ENCODE results near the gene ARCN1.

ARCN1 gene

DNA sequence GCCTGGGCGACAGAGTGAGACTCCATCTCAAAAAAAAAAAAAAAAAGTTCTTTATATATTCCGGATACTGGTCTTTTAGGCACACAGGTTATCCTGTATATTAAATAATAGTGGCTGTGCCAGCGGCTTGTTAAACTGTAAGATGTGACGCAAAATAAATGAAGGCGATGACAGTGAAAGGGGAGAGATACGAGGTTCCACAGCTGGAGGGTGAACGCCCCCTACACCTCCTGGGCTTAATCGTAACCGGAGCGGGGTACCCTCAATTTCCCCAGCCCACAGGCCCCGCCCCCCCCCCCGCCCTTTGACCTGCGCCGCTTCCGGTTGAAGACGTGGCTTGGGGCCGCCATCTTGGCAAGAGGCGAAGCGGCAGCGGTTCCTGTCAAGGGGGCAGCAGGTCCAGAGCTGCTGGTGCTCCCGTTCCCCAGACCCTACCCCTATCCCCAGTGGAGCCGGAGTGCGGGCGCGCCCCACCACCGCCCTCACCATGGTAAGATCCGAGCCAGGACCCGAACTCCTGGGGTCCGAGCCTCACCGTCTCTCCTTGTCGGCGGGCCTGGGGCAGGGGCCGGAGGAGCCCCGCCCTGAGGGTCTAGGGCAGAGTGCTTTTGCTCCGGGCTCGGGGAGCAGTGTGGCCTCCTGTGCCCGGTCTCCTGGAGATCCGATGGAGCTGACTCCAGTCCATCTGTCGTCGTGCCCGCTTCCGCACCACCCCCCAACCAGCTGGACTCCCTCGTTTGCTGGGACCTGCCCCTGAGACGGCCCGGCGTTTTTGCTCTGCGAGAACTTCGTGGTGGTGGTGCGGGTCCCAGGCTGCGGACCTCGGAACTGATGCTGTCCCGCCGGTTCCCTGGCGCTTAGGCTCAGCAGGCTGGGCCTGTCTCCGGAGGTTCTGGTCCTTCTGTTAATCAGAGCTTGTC lies at the start of gene ARCN1:
ARCN1 (plus strand) TSS at position 349 of the 920 bp plus-strand sequence; CDS start at position 488, 139 bp downstream.
- DNase-seq (ENCODE audit: low read depth in 2 of 2): peak; percentile 70 to 74

DNA sequence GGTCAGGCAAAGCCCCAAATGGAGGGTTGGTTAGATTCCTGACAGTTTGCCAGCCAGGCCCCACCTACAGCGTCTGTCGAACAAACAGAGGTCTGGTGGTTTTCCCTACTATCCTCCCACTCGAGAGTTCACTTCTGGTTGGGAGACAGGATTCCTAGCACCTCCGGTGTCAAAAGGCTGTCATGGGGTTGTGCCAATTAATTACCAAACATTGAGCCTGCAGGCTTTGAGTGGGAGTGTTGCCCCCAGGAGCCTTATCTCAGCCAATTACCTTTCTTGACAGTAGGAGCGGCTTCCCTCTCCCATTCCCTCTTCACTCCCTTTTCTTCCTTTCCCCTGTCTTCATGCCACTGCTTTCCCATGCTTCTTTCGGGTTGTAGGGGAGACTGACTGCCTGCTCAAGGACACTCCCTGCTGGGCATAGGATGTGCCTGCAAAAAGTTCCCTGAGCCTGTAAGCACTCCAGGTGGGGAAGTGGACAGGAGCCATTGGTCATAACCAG lies 49.6 kb upstream of the ARCN1 start:
- DNase-seq (ENCODE audit: low read depth in 2 of 2): no peak

DNA sequence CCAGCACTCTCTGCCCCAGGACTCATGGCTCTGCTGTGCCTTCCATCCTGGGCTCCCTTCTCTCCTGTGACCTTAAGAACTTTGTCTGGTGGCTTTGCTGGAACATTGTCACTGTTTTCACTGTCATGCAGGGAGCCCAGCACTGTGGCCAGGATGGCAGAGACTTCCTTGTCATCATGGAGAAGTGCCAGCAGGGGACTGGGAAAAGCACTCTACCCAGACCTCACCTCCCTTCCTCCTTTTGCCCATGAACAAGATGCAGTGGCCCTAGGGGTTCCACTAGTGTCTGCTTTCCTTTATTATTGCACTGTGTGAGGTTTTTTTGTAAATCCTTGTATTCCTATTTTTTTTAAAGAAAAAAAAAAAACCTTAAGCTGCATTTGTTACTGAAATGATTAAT lies 47.9 kb upstream of the ARCN1 start:
- DNase-seq (ENCODE audit: low read depth in 2 of 2): no peak

DNA sequence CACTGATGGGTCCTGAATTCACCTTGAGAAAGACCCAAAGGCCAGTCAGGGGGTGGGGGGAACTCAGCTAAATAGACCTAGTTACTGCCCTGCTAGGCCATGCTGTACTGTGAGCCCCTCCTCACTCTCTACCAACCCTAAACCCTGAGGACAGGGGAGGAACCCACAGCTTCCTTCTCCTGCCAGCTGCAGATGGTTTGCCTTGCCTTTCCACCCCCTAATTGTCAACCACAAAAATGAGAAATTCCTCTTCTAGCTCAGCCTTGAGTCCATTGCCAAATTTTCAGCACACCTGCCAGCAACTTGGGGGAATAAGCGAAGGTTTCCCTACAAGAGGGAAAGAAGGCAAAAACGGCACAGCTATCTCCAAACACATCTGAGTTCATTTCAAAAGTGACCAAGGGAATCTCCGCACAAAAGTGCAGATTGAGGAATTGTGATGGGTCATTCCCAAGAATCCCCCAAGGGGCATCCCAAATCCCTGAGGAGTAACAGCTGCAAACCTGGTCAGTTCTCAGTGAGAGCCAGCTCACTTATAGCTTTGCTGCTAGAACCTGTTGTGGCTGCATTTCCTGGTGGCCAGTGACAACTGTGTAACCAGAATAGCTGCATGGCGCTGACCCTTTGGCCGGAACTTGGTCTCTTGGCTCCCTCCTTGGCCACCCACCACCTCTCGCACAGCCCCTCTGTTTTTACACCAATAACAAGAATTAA lies 47.3 kb upstream of the ARCN1 start:
- DNase-seq (ENCODE audit: low read depth in 2 of 2): no peak

DNA sequence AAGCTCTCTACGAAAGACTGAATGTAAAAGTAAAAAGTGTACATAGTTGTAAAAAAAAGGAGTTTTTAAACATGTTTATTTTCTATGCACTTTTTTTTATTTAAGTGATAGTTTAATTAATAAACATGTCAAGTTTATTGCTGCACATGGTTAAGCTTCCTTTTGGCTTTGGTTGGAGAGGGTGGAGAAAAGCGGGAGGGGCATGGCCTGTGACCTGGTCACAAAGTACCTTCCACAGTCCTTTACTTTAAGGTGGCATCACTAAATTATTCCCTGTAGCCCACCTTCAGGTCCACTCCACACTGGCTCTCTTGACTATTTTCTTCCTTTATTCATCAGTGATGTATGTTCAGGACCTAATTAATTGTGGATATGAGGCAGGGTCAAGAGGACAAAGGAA lies 45.5 kb upstream of the ARCN1 start:
- no peak for DNase-seq (ENCODE audit: low read depth in 2 of 2)

DNA sequence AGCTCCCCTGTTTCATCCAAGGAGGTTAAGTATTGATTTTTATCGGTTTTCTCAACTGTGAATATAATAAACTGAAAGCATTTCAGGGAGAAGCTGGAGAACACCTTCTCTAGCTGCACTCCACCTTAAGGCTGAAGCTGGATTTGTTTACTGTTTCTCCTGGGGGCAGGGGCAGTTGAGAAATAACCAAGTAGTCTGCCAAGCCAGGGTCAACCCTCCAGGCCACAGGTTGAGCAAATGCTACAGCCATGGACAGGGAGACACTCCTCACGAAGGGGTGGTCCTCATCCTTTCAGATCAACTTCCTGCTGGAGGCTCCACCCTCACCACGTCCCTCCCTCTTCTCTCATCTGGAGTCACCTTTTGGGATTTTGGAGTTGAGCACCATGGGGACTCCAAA lies 45.1 kb upstream of the ARCN1 start, which contains the start of gene TTC36:
TTC36 (plus strand) TSS at position 366 of the 400 bp plus-strand sequence; CDS start at position 387, 21 bp downstream.
- DNase-seq (ENCODE audit: low read depth in 2 of 2): no peak

DNA sequence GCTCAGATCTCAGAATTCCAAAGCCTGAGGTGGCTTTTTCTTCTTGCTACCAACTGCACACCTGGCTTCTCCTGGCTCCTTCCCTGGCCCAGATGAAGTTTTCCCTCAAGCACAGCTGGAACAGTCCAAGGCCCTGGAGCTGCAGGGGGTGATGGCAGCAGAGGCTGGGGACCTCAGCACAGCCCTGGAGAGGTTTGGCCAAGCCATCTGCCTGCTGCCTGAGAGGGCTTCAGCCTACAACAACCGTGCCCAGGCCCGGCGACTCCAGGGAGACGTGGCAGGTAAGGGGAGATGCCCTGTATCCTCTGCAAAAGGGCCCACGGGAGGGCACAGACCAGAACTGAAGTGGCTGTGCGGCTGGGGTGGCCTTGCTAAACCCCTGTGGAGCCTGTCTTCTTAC lies 43.7 kb upstream of the ARCN1 start:
- DNase-seq (ENCODE audit: low read depth in 2 of 2): no peak

DNA sequence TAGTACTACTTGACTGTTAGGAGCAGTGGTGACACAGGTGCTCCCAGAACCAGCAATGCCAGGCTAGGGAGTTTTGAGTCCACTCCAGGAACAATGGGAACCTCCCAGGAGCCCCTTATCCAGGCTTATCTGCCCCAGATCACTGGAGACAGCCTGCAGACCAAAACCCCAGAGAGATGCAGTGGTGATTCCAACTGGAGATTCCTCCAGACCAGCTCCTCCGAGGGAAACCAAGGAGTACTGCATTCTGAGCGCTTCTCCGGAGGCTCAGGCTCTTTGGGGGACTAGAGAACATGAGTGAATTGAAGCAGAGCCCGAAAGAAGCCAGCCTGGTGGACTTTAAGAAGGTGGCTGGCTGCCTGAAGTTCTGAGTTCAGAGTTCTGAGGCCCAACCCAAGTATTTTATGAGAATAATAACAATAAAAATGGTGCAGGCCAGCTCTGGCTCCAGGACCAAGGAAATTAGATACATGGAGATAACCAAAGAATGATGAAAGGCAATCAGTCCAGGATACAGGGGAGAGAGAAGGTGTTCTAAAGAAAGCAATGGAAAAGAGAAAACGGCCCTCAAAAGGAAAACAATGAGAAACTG lies 42.5 kb upstream of the ARCN1 start:
- no peak for DNase-seq (ENCODE audit: low read depth in 2 of 2)

DNA sequence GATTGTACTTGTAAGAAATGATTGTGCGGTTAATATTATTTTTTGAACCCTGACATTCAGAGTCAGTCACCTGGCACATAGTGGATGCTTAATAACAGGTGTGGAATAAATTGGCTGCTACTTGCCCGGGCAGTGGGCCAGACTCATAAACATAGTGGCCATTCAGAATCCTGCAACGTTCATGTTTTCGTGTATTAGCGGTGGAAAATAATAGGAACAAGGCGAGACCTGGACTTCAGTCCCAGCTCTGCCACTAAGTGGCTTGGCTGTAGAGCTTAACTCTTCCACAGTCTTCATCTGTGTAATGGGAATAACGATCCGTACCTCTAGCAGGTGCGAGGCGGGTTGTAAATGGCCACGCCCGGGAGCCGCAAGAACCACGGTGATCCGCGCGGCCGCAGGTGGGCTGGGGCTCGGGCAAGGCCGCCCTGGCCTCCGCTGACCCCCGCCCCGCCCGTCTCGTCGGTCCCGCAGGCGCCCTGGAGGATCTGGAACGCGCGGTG lies 42.0 kb upstream of the ARCN1 start:
- no peak for DNase-seq (ENCODE audit: low read depth in 2 of 2)

DNA sequence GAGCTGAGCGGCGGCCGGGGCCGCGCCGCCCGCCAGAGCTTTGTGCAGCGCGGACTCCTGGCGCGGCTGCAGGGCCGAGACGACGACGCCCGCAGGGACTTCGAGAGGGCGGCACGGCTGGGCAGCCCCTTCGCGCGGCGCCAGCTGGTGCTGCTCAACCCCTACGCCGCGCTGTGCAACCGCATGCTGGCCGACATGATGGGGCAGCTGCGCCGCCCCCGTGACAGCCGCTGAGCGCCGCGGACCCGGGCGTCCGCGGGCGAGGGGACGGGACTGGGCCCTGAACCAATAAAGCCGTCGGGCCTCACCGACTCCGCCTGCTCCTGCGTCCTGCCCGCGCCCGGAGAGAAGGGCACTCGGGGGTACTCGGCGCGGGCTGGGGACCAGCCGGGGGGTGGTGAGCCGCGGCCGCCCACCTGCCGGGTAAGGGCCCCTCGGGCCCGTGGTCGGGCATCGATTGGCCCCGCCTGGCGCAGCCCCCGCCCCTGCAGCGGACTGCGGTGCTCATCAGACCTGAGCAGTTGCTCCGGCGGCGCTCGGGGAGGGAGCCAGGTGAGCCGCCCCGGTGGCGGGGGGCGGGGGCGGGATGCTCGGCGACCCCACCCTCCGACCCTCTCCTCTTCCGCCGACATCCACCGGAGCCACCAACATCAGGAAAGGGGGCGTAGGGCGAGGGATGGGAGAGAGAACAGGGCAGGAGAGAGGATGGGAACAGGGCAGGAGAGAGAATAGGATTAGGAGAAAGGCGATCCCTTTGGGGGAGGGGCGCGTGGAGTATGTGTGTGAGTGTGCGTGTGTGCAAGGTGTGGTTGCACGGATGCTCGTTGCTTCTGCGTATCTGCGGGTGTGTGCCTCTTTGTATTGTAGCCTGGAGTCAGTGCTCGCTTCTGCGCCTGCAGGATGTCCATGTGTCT lies 41.3 kb upstream of the ARCN1 start, which contains the start of gene TMEM25:
TMEM25 (plus strand) TSS at position 510 of the 914 bp plus-strand sequence. CDS start 610 bp downstream, outside the sequence.
- peak; percentile 71 to 73 for DNase-seq (ENCODE audit: low read depth in 2 of 2)

DNA sequence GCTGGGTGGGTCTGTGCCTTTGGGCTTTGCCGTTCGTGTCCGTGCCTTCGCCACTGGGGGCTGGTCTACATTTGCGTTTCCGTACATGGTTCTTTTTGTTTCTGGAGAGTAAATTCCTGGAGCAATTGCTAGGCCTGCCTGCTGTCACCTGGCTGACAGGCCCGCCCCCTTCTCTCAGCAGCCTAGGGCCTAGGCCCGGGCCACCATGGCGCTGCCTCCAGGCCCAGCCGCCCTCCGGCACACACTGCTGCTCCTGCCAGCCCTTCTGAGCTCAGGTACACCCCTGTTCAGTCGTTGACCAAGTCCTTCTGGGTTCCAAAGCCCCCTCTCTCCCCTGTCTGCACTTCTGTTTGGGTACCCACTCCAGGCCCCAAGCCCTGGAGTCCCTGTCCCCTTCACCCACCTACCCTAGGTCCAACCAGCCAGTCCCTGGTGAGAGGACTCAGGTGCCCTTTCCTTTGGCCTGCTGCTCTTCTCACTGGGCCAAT lies 40.6 kb upstream of the ARCN1 start:
- DNase-seq (ENCODE audit: low read depth in 2 of 2): peak in 1 of 2 donors; percentile 8

DNA sequence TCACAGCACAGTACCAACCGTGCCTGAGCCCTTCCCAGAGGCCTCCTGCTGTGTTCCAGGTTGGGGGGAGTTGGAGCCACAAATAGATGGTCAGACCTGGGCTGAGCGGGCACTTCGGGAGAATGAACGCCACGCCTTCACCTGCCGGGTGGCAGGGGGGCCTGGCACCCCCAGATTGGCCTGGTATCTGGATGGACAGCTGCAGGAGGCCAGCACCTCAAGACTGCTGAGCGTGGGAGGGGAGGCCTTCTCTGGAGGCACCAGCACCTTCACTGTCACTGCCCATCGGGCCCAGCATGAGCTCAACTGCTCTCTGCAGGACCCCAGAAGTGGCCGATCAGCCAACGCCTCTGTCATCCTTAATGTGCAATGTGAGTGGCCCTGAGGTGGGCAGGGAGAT lies 40.1 kb upstream of the ARCN1 start:
- DNase-seq (ENCODE audit: low read depth in 2 of 2): no peak

DNA sequence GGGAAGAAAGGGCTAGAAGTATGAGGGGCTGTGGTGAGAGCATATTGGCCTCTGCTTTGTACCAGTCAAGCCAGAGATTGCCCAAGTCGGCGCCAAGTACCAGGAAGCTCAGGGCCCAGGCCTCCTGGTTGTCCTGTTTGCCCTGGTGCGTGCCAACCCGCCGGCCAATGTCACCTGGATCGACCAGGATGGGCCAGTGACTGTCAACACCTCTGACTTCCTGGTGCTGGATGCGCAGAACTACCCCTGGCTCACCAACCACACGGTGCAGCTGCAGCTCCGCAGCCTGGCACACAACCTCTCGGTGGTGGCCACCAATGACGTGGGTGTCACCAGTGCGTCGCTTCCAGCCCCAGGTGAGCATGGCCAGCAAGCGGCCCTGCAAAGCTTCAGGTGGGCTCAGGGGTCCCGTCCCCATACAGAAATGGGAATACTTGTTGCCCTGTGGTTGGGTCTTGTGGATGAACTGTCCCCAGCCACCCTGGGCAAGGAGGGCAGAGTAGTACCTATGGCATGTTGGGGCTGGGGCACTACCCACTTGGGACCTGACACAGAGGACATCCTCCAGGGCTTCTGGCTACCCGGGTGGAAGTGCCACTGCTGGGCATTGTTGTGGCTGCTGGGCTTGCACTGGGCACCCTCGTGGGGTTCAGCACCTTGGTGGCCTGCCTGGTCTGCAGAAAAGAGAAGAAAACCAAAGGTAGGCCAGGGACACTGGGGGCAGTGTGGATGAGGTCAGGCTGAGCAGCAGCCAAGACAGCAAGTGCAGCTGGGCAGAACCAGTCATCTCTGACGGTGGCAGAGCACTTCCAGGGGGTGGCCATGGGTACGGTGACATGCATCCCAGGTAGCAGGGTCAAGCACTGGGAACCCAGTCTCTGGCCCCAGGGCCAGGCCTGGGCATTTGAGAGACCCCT lies 39.1 kb upstream of the ARCN1 start:
- no peak for DNase-seq (ENCODE audit: low read depth in 2 of 2)

DNA sequence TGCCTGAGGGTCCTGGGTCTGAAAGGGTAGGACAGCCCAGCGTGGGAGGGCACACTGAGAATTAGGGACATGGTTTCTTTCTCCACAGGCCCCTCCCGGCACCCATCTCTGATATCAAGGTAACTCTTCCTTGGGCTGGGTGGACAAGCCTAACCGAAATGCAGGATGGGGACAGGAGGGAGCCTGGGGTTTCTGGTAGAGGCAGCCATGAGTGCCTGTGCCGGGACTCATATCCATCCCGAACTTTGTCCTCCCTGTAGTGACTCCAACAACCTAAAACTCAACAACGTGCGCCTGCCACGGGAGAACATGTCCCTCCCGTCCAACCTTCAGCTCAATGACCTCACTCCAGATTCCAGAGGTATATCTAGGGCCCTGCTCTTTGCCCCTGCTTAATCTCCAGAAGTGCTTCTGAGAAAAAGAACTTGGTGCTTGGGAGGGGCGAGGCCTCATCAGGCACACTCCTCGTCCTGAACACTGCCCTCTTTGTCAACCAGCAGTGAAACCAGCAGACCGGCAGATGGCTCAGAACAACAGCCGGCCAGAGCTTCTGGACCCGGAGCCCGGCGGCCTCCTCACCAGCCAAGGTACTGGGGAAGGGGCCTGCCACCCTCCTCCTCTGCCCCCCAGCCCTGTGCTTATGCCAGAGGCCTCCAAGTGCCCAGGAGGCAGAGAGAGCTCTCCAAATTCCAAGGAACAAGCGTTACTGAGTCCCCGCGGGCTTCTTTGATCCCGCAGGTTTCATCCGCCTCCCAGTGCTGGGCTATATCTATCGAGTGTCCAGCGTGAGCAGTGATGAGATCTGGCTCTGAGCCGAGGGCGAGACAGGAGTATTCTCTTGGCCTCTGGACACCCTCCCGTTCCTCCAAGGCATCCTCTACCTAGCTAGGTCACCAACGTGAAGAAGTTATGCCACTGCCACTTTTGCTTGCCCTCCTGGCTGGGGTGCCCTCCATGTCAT lies 38.2 kb upstream of the ARCN1 start:
- no peak for DNase-seq (ENCODE audit: low read depth in 2 of 2)

DNA sequence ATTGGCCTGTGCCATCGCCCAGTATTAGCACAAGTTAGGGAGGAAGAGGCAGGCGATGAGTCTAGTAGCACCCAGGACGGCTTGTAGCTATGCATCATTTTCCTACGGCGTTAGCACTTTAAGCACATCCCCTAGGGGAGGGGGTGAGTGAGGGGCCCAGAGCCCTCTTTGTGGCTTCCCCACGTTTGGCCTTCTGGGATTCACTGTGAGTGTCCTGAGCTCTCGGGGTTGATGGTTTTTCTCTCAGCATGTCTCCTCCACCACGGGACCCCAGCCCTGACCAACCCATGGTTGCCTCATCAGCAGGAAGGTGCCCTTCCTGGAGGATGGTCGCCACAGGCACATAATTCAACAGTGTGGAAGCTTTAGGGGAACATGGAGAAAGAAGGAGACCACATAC lies 36.9 kb upstream of the ARCN1 start:
- DNase-seq (ENCODE audit: low read depth in 2 of 2): no peak

DNA sequence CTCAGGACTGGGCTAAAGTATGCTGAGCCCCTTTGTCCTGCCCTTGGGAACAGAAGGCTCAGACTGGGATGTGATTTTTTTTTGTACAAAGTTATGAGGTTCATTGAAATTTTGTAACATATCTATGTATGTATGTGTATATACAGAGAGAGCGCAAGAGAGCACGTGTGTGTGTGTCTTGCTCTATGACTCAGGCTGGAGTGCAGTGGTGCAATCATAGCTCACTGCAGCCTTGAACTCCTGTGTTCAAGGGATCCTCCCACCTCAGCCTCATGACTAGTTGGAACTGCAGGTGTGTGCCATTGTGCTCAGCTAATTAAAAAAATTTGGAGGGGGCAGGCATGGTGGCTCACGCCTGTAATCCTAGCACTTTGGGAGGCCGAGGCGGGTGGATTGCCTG lies 35.5 kb upstream of the ARCN1 start:
- no peak for DNase-seq (ENCODE audit: low read depth in 2 of 2)

DNA sequence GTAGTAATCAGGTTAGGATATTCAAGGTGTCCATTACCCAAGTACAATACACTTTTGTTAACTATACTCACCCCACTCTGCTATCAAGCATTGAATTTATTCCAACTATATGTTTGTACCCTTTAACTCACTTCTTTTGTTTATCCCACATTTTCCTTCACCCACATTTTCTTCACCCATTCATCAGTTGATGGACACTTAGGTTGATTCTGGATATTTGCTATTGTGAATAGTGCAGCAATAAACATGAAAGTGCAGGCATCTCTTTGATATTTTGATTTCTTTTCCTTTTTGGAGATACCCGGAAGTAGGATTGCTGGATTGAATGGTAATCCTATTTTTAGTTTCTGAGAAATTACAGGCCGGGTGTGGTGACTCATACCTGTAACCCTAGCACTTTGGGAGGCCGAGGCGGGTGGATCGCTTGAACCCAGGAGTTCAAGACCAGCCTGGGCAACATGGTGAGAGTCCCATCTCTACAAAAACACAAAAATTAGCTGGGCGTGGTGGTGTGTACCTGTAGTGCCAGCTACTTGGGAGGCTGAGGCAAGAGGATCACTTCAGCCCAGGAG lies 34.7 kb upstream of the ARCN1 start:
- no peak for DNase-seq (ENCODE audit: low read depth in 2 of 2)

DNA sequence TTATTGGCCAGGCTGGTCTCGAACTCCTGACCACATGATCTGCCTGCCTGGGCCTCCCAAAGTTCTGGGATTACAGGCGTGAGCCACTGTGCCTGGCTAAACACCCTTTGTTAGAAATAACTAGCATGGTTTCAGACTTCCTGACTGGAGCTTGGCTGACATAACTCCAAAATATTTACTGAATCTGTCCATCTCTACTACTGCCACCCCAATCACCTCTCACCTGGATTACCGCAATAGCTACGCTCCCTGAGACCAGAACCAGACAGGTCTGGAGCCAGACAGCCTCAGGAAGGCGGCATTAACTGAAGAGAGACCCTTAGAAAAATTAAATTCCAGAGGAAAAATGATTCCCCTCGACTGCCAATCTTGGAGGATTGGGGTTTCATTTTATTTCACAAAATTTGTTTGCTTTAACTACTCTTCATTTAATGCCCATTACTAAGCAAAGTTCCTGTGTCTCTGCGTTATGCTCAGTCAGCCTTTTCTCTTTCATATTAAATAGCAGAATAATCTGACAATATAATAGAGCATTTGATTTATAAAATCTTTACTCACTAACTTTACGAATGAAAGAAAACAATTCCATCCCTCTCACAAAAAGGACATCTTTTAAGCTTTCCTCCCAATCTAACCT lies 28.1 kb upstream of the ARCN1 start:
- no peak for DNase-seq (ENCODE audit: low read depth in 2 of 2)

All from stimulated activated CD4-positive, alpha-beta T cell treated with anti-CD3 and anti-CD28 coated beads, Interleukin-4, amount 100 ng/mL, for 48 hours (primary cell).